OCI-LY3 (cell line): Measurements from ENCODE around the gene ZMIZ1.

ENCODE experiments used
- EZH2phosphoT487 ChIP-seq: fragments of 200-600 bp; shearing (Covaris generic); IDR thresholded peaks from 2 replicates; pipeline ENCODE4 v1.6.1; 2018; ENCODE audit warnings: antibody characterized with exemption, mixed run types, low read depth
- TF ChIP-seq, protein P1 (sequence below): fragments of 200-600, 300-600 bp; sonication (generic); IDR thresholded peaks from 2 replicates; pipeline ENCODE4 v1.5.1; 2014; ENCODE audit warnings: antibody characterized with exemption, low read length, low read depth

DNA sequence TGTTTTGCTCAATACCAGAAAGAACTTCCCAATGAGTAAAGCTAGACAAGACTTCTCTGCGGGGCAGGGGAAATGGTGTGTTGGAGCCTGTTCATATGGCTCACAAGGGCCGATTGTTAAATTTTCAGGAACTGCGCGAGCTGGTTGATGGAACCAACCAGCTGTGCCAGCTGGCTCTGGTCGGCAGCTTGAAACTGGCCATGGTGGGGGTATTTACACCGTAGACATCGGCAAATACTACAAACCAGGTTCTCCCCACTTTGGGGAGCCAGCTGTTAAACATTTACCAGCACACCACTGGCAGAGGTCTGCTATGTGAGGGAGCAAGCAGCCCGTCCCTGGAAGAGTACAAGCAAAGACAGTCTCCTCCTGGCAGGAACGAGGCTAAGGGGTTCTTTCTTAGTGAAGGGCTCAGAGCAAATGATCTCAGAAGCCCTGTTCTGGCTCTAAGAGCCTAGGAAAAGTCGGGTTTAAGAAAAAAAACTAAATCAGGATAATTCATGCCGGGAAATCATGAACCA lies 8.8 kb upstream of the ZMIZ1 start:
- TF ChIP-seq EZH2phosphoT487 = no peak
- TF ChIP-seq, protein P1, sequence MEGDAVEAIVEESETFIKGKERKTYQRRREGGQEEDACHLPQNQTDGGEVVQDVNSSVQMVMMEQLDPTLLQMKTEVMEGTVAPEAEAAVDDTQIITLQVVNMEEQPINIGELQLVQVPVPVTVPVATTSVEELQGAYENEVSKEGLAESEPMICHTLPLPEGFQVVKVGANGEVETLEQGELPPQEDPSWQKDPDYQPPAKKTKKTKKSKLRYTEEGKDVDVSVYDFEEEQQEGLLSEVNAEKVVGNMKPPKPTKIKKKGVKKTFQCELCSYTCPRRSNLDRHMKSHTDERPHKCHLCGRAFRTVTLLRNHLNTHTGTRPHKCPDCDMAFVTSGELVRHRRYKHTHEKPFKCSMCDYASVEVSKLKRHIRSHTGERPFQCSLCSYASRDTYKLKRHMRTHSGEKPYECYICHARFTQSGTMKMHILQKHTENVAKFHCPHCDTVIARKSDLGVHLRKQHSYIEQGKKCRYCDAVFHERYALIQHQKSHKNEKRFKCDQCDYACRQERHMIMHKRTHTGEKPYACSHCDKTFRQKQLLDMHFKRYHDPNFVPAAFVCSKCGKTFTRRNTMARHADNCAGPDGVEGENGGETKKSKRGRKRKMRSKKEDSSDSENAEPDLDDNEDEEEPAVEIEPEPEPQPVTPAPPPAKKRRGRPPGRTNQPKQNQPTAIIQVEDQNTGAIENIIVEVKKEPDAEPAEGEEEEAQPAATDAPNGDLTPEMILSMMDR = no peak
